ENCODE data around the gene ESYT3.

The ESYT3 gene

GRCh38 chr3:138451595-138452162 is 17.3 kb downstream of the ESYT3 start:
- TF ChIP-seq RAD21 (IDR thresholded peaks at IDR 0.05; ENCODE audit: low read depth): no peak
- peak; percentile 23; the same call in 1 of the 2 replicates for TF ChIP-seq EGR1 (IDR thresholded peaks at IDR 0.05)

GRCh38 chr3:138452436-138452835 is 18.0 kb downstream of the ESYT3 start:
- TF ChIP-seq EP300 (IDR thresholded peaks at IDR 0.05; ENCODE audit: borderline replicate concordance): no peak
- no peak for TF ChIP-seq TCF12 (IDR thresholded peaks at IDR 0.05; ENCODE audit: low read depth)
- no peak for TF ChIP-seq FOXM1 (IDR thresholded peaks at IDR 0.05; ENCODE audit: borderline replicate concordance, low read depth)
- TF ChIP-seq RAD21 (IDR thresholded peaks at IDR 0.05; ENCODE audit: low read depth): no peak
- no peak for TF ChIP-seq YY1 (IDR thresholded peaks at IDR 0.05; ENCODE audit: low read depth)
- no peak for TF ChIP-seq ZBTB7A (IDR thresholded peaks at IDR 0.05; ENCODE audit: low read depth)

- TF ChIP-seq NFIC (IDR thresholded peaks at IDR 0.05) (peak; percentile 34; the same call in 1 of the 2 replicates), MAX (IDR thresholded peaks at IDR 0.05) (peak; percentile 26; the same call in 1 of the 2 replicates), YY1 (IDR thresholded peaks at IDR 0.05; ENCODE audit: low read depth) (no peak), TEAD4 (IDR thresholded peaks at IDR 0.05) (no peak)
Measured at GRCh38 chr3:138455801-138456716, 21.6 kb downstream of the ESYT3 start.

GRCh38 chr3:138456961-138457862 is 22.8 kb downstream of the ESYT3 start:
- no peak for TF ChIP-seq TEAD4 (IDR thresholded peaks at IDR 0.05)
- TF ChIP-seq TCF12 (IDR thresholded peaks at IDR 0.05; ENCODE audit: low read depth): no peak
- no peak for TF ChIP-seq RAD21 (IDR thresholded peaks at IDR 0.05; ENCODE audit: low read depth)
- no peak for TF ChIP-seq REST (IDR thresholded peaks at IDR 0.05; ENCODE audit: low read depth)
- TF ChIP-seq EGR1 (IDR thresholded peaks at IDR 0.05): no peak
- no peak for TF ChIP-seq YY1 (IDR thresholded peaks at IDR 0.05; ENCODE audit: low read depth)
- no peak for TF ChIP-seq FOXM1 (IDR thresholded peaks at IDR 0.05; ENCODE audit: borderline replicate concordance, low read depth)
- TF ChIP-seq CREB1 (IDR thresholded peaks at IDR 0.05; ENCODE audit: low read depth): no peak
- no peak for TF ChIP-seq CEBPB (IDR thresholded peaks at IDR 0.05)
- no peak for TF ChIP-seq MAX (IDR thresholded peaks at IDR 0.05)
- no peak for TF ChIP-seq USF1 (IDR thresholded peaks at IDR 0.05)
- TF ChIP-seq ZBTB7A (IDR thresholded peaks at IDR 0.05; ENCODE audit: low read depth): no peak
- no peak for TF ChIP-seq TAF1 (IDR thresholded peaks at IDR 0.05; ENCODE audit: low read depth)

GRCh38 chr3:138457863-138458735 is 23.7 kb downstream of the ESYT3 start:
- no peak for TF ChIP-seq CREB1 (IDR thresholded peaks at IDR 0.05; ENCODE audit: low read depth)
- no peak for TF ChIP-seq EP300 (IDR thresholded peaks at IDR 0.05; ENCODE audit: borderline replicate concordance)
- no peak for TF ChIP-seq RAD21 (IDR thresholded peaks at IDR 0.05; ENCODE audit: low read depth)
- TF ChIP-seq TAF1 (IDR thresholded peaks at IDR 0.05; ENCODE audit: low read depth): no peak
- no peak for TF ChIP-seq REST (IDR thresholded peaks at IDR 0.05; ENCODE audit: low read depth)
- no peak for TF ChIP-seq CEBPB (IDR thresholded peaks at IDR 0.05)
- no peak for TF ChIP-seq TEAD4 (IDR thresholded peaks at IDR 0.05)
- no peak for TF ChIP-seq FOXM1 (IDR thresholded peaks at IDR 0.05; ENCODE audit: borderline replicate concordance, low read depth)
- no peak for TF ChIP-seq NFIC (IDR thresholded peaks at IDR 0.05)
- no peak for TF ChIP-seq EGR1 (IDR thresholded peaks at IDR 0.05)

All from Ishikawa (cell line).